Epidermal melanocyte (primary cell): ENCODE measurements around the gene INPP5A.

ENCODE experiments used
- DNase-seq: peaks from one replicate; pipeline ENCODE4 v3.0.0; 2011; ENCODE audit warnings: low spot score; ENCODE audit not compliant: insufficient read length

Gene INPP5A

GRCh38 chr10:132517951-132518521 is 19.6 kb upstream of the INPP5A start:
- DNase-seq = no peak

GRCh38 chr10:132518572-132519381 is 18.8 kb upstream of the INPP5A start:
- no peak for DNase-seq

- DNase-seq = no peak
These were observed 18.0 kb upstream of the INPP5A start for GRCh38 chr10:132519382-132520176.

GRCh38 chr10:132520177-132520811 is 17.3 kb upstream of the INPP5A start:
- DNase-seq = no peak

GRCh38 chr10:132521041-132521465 is 16.5 kb upstream of the INPP5A start:
- DNase-seq = no peak

GRCh38 chr10:132521466-132522102 is 16.0 kb upstream of the INPP5A start:
- no peak for DNase-seq

- DNase-seq = no peak
These were observed 14.8 kb upstream of the INPP5A start for GRCh38 chr10:132522521-132523411.

GRCh38 chr10:132523561-132524442 is 13.8 kb upstream of the INPP5A start:
- DNase-seq = no peak

GRCh38 chr10:132524443-132525285 is 12.9 kb upstream of the INPP5A start:
- no peak for DNase-seq

GRCh38 chr10:132526676-132527075 is 10.9 kb upstream of the INPP5A start:
- DNase-seq = no peak

- no peak for DNase-seq
These were observed 10.1 kb upstream of the INPP5A start for GRCh38 chr10:132527339-132528063.

GRCh38 chr10:132528064-132528691 is 9.4 kb upstream of the INPP5A start:
- no peak for DNase-seq

- DNase-seq = no peak
These were observed 5.4 kb upstream of the INPP5A start for GRCh38 chr10:132532179-132532578.

- no peak for DNase-seq
These were observed 4.6 kb upstream of the INPP5A start for GRCh38 chr10:132532749-132533560.

- DNase-seq = no peak
These were observed 3.9 kb upstream of the INPP5A start for GRCh38 chr10:132533571-132534260.
